HepG2 (cell line): ENCODE results near the gene FXYD6. TPM values are rescaled to one million over a fixed set of nuclear protein-coding genes. Genes with fewer than 3 reads are reported as not detected.

Experiments
- ARID4A ChIP-seq: sonication (generic); formaldehyde crosslinking; IDR thresholded peaks from 2 replicates; pipeline ENCODE4 v1.5.0; 2020; ENCODE audit warnings: mild to moderate bottlenecking, missing genetic modification reagents, borderline replicate concordance
- BRCA1 ChIP-seq: sonication (generic); formaldehyde crosslinking; IDR thresholded peaks from 2 replicates; pipeline ENCODE4 v1.4.0; 2020; ENCODE audit warnings: missing genetic modification reagents
- BRF2 ChIP-seq: sonication (generic); formaldehyde crosslinking; IDR thresholded peaks from 2 replicates; pipeline ENCODE4 v1.8.1; 2022; ENCODE audit warnings: mild to moderate bottlenecking, missing genetic modification reagents
- CC2D1A ChIP-seq: sonication (generic); formaldehyde crosslinking; IDR thresholded peaks from 2 replicates; pipeline ENCODE4 v1.8.1; 2023; ENCODE audit warnings: mild to moderate bottlenecking, missing genetic modification reagents
- ELF4 ChIP-seq: sonication (generic); formaldehyde crosslinking; IDR thresholded peaks from 2 replicates; pipeline ENCODE4 v1.5.0; 2020; ENCODE audit warnings: missing genetic modification reagents, mild to moderate bottlenecking, moderate library complexity, borderline replicate concordance
- FOXP1 ChIP-seq, 2 experiments: fragments of 450-650 bp in 1 of 2; IDR thresholded peaks; 2 replicates each; pipeline ENCODE4 v1.6.1; 2017 to 2018; ENCODE audit warnings: antibody characterized with exemption in 1 of 2
- HOXD1 ChIP-seq: sonication (generic); formaldehyde crosslinking; IDR thresholded peaks from 2 replicates; pipeline ENCODE4 v1.5.0; 2020; ENCODE audit warnings: missing genetic modification reagents
- IRF1 ChIP-seq: sonication (generic); formaldehyde crosslinking; IDR thresholded peaks from 2 replicates; pipeline ENCODE4 v1.4.0; 2020; ENCODE audit warnings: low read depth, mild to moderate bottlenecking, missing genetic modification reagents
- KDM2A ChIP-seq: sonication (generic); formaldehyde crosslinking; IDR thresholded peaks from 2 replicates; pipeline ENCODE4 v1.4.0; 2020; ENCODE audit warnings: low read depth, missing genetic modification reagents, borderline replicate concordance
- NKX3-1 ChIP-seq: sonication (generic); formaldehyde crosslinking; IDR thresholded peaks from 2 replicates; pipeline ENCODE4 v1.5.0; 2020; ENCODE audit warnings: missing genetic modification reagents
- PCBP1 ChIP-seq: fragments of 200-400 bp; formaldehyde crosslinking; IDR thresholded peaks from 2 replicates; pipeline ENCODE4 v1.6.1; 2017; ENCODE audit warnings: mild to moderate bottlenecking, low read depth, low read length, borderline replicate concordance
- SCMH1 ChIP-seq: sonication (generic); formaldehyde crosslinking; IDR thresholded peaks from 2 replicates; pipeline ENCODE4 v1.9.0; 2021; ENCODE audit warnings: missing genetic modification reagents, mild to moderate bottlenecking, borderline replicate concordance
- ZNF296 ChIP-seq: sonication (generic); formaldehyde crosslinking; conservative IDR thresholded peaks from 2 replicates; pipeline ENCODE4 v1.5.0; 2020; ENCODE audit warnings: mild to moderate bottlenecking, missing genetic modification reagents
- ZNF850 ChIP-seq: sonication (generic); formaldehyde crosslinking; conservative IDR thresholded peaks from 2 replicates; pipeline ENCODE4 v1.9.0; 2021; ENCODE audit warnings: mild to moderate bottlenecking, missing genetic modification reagents
- ZSCAN29 ChIP-seq: sonication (generic); formaldehyde crosslinking; conservative IDR thresholded peaks from 2 replicates; pipeline ENCODE4 v1.4.0; 2020; ENCODE audit warnings: mild to moderate bottlenecking, missing genetic modification reagents
- polyA plus RNA-seq, 8 experiments: library from polyadenylated mRNA; depleted of rRNA in 3 of 8; stranded (reverse) in 7 of 8; unstranded in 1 of 8; fragments of >200 nt; fragmentation: Illumina TruSeq in 4 of 8; extraction: Trizol in 4 of 8; gene quantifications; 2 replicates each; pipeline versions ENCODE4 v1.2.1 to v1.2.3, GENCODE V29; 2011 to 2016; ENCODE audit warnings: low read depth in 4 of 8, missing spikeins in 1 of 8, mixed read lengths in 1 of 8; ENCODE audit not compliant: insufficient read depth in 1 of 8
- total RNA-seq, 5 experiments: library from RNA; depleted of rRNA; stranded (reverse); fragments of >200 nt; fragmentation: Illumina TruSeq; extraction: Trizol; gene quantifications; 2 replicates each; pipeline ENCODE4 v1.2.3, GENCODE V29; 2016; ENCODE audit warnings: low read depth in 1 of 5
- TF ChIP-seq, protein P1 (sequence below): sonication (generic); IDR thresholded peaks from 2 replicates; pipeline ENCODE4 v1.6.1; 2016; ENCODE audit warnings: low read depth, borderline replicate concordance
- TF ChIP-seq, protein P2 (sequence below), 2 experiments: sonication (generic) in 1 of 2; formaldehyde crosslinking in 1 of 2; IDR thresholded peaks; 2 replicates each; pipeline versions ENCODE4 v1.5.1 to v1.6.1; 2011 to 2020; ENCODE audit warnings: borderline replicate concordance in 1 of 2, low read depth in 1 of 2, low read length in 1 of 2, mild to moderate bottlenecking in 1 of 2, missing genetic modification reagents in 1 of 2, moderate library complexity in 1 of 2

FXYD6 gene
- total and polyA plus RNA-seq, 2 of the 13 experiments (the other 11 are each of a cell fraction or from before 2014, with no cell fraction given) = not detected

- TF ChIP-seq ZSCAN29 (no peak), IRF1 (no peak), ZNF850 (CRISPR knock-in tag) (no peak), ELF4 (CRISPR knock-in tag) (no peak), HOXD1 (CRISPR knock-in tag) (no peak), NKX3-1 (CRISPR knock-in tag) (0 out of 2 replicates have a peak, but pooled peaks have one; percentile 36), BRCA1 (no peak), PCBP1 (no peak), CC2D1A (CRISPR knock-in tag) (no peak), BRF2 (CRISPR knock-in tag) (no peak), FOXP1 (IDR thresholded peaks at IDR 0.05) (no peak), FOXP1 (CRISPR knock-in tag; IDR thresholded peaks at IDR 0.05) (no peak), SCMH1 (CRISPR knock-in tag) (no peak), ZNF296 (CRISPR knock-in tag) (no peak), ARID4A (CRISPR knock-in tag) (peak; percentile 33; the same call in 1 of the 2 replicates), KDM2A (CRISPR knock-in tag) (no peak)
- TF ChIP-seq, protein P1, sequence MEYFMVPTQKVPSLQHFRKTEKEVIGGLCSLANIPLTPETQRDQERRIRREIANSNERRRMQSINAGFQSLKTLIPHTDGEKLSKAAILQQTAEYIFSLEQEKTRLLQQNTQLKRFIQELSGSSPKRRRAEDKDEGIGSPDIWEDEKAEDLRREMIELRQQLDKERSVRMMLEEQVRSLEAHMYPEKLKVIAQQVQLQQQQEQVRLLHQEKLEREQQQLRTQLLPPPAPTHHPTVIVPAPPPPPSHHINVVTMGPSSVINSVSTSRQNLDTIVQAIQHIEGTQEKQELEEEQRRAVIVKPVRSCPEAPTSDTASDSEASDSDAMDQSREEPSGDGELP = peak; percentile 95
- TF ChIP-seq, protein P2, sequence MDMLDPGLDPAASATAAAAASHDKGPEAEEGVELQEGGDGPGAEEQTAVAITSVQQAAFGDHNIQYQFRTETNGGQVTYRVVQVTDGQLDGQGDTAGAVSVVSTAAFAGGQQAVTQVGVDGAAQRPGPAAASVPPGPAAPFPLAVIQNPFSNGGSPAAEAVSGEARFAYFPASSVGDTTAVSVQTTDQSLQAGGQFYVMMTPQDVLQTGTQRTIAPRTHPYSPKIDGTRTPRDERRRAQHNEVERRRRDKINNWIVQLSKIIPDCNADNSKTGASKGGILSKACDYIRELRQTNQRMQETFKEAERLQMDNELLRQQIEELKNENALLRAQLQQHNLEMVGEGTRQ (IDR thresholded peaks at IDR 0.05; ENCODE audit: low read depth, low read length) = no peak
- TF ChIP-seq, protein P2 (CRISPR knock-in tag; IDR thresholded peaks at IDR 0.05; ENCODE audit: borderline replicate concordance) = no peak
These were observed 51.6 kb downstream of the FXYD6 start, which contains the start of gene FXYD2 (continued) for GRCh38 chr11:117824571-117825537.
